ENCODE measurements around the gene EFHC1. TPM values are rescaled to one million over a fixed set of nuclear protein-coding genes. Genes with fewer than 3 reads are reported as not detected.

Gene EFHC1
- total and polyA plus RNA-seq, 2 of the 13 experiments (the other 11 are each of a cell fraction or from before 2014, with no cell fraction given), result 23.4 to 29.5 TPM

- TF ChIP-seq ZNF747 (CRISPR knock-in tag; IDR thresholded peaks at IDR 0.05; ENCODE audit: borderline replicate concordance), result no peak
- no peak for TF ChIP-seq FIP1L1 (IDR thresholded peaks at IDR 0.05; ENCODE audit: borderline replicate concordance, insufficient read depth, low read depth, low read length)
- TF ChIP-seq FOSL1 (CRISPR knock-in tag; IDR thresholded peaks at IDR 0.05; ENCODE audit: borderline replicate concordance), result no peak
- TF ChIP-seq BRCA1 (CRISPR knock-in tag; IDR thresholded peaks at IDR 0.05), result no peak
- TF ChIP-seq ARHGAP35 (CRISPR knock-in tag; IDR thresholded peaks at IDR 0.05; ENCODE audit: borderline replicate concordance), result no peak
- no peak for TF ChIP-seq ATF1 (CRISPR knock-in tag; IDR thresholded peaks at IDR 0.05)
- TF ChIP-seq CC2D1A (CRISPR knock-in tag; IDR thresholded peaks at IDR 0.05), result no peak
- TF ChIP-seq ZNF800 (CRISPR knock-in tag; IDR thresholded peaks at IDR 0.05), result no peak
- TF ChIP-seq ZNF619 (CRISPR knock-in tag; IDR thresholded peaks at IDR 0.05), result no peak
- TF ChIP-seq ZBTB37 (CRISPR knock-in tag; IDR thresholded peaks at IDR 0.05), result no peak
- TF ChIP-seq ATF2 (CRISPR knock-in tag; IDR thresholded peaks at IDR 0.05), result peak; percentile 91
- no peak for TF ChIP-seq ZNF446 (CRISPR knock-in tag; IDR thresholded peaks at IDR 0.05)
- TF ChIP-seq PRDM15 (CRISPR knock-in tag; IDR thresholded peaks at IDR 0.05), result no peak
- TF ChIP-seq TFDP1 (CRISPR knock-in tag; IDR thresholded peaks at IDR 0.05; ENCODE audit: borderline replicate concordance), result no peak
- no peak for TF ChIP-seq MNT (IDR thresholded peaks at IDR 0.05)
- no peak for TF ChIP-seq GRHL1 (CRISPR knock-in tag; conservative IDR thresholded peaks at IDR 0.05)
These were observed 48.4 kb upstream of the EFHC1 start (continued) for GRCh38 chr6:52371656-52372191.
